ENCODE measurements around the gene PCMT1.
A peak's percentile ranks its signal among the peaks of the same experiment; 100 is the strongest.
"Not testable (repeated sequence)": the region's sequence is repeated elsewhere in the genome, so short reads cannot be mapped to it uniquely, and the experiment has no call there.

Gene PCMT1

DNA sequence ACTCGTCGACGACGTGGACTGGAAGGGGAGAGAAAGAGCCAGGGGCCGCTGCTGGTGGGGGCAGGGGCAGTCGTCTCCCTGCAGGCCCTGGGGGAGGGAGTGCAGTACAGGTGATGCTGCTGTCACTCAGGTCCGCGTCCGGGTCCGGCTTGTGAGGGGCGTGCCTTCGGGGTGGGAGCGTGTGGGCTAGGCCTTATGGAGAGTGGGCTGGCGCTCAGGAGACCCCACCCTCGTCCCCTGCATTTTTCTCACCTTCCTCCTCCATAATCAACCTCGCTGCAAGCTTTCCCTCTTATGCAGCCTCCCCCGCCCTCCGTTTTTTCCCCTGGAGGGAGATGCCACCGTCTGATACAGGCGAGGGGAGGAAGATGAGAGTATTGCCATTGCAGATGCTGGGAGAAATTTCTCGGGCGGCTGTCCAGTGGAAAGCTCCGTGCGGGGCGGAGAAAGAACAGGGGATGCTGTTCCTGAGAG lies 632 bp downstream of the PCMT1 start:
- peak in 36 of 51 donors; percentile 13 to 76 (median 41) for DNase-seq

DNA sequence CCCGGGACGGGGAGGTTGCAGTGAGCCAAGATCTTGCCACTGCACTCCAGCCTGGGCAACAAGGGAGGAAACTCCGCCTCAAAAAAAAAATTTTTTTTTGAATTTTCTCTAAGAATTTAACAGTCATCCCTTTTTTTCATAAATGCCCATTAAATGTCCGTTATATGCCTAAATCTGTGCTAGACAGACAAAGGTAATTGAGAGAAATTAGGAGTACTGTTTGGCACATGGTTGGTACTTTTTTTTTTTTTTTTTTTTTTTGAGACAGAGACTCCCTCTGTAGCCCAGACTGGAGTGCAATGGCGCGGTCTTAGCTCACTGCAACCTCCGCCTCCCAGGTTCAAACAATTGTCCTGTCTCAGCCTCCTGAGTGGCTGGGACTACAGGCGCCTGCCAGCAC lies 1.7 kb downstream of the PCMT1 start:
- DNase-seq, result no peak

DNA sequence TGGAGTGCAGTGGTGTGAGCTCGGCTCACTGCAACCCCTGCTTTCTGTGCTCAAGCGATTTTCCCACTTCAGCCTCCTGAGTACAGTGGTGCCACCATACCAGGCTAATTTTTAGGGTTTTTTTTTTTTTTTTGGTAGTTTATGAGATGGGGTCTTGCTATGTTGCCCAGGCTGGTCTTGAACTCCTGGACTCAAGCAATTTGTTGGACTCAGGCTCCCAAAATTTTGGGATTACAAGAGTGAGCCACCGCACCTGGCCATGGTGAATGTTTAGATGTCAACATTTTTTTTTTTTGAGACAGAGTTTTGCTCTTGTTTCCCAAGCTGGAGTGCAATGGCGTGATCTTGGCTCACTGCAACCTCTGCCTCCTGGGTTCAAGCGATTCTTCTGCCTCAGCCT lies 2.4 kb downstream of the PCMT1 start:
- DNase-seq, result not testable (repeated sequence)

DNA sequence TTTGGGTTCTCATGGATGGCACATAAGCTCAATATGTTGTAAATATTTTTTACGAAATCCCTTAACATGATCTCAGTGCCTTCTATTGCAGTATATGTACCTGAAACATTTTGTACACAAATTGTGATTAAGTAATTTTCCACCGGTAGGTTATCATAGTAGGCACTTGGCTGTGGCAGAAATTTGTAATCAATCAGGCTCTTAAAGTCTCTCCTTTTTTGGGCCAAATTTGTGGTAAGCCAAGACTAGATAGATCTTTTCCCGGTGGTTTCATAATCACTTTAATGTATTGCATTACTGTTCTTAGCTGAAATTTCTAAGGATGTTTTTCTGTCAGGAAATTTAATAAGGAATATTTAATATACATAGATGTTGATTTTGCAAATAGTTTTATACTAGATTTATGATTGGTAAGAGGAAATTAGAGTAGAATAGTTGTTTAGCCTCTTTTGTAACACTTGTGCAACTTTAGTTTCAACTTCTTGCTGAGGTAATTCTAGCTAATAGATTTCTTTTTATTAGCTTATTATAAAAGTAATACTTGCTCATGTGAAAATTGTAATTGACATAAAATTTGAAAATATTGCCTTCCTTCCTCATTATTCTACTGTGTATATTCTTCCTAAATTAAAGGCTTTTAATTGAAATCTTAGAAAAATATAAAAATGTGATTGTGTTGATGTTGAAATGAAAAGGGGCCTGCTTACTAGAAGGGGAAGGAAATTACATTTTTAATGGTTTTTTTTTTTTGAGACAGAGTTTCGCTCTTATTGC lies 3.2 kb downstream of the PCMT1 start:
- no peak for DNase-seq

DNA sequence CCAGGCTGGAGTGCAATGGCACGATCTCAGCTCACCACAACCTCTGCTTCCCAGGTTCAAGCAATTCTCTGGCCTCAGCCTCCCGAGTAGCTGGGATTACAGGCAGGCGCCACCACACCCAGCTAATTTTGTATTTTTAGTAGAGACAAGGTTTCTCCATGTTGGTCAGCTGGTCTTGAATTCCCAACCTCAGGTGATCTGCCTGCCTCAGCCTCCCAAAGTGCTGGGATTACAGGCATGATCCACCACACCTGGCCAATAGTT lies 3.8 kb downstream of the PCMT1 start:
- not testable (repeated sequence) for DNase-seq

DNA sequence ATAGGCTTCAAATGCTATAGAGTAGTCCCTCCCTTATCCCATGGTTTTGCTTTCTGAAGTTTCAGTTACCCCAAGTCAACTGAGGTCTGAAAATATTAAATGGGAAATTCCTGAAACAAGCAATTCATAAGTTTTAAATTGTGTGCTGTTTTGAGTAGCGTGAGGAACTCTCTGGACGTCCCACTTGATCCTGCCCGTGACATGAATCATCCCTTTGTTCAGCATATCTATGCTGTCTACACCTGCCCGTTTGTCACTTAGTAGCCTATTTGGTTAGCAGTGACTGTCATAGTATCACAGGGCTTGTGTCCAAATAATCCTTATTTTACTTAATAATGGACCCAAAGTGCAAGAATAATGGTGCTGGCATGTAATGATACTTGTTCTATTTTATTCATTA lies 5.0 kb downstream of the PCMT1 start:
- no peak for DNase-seq

DNA sequence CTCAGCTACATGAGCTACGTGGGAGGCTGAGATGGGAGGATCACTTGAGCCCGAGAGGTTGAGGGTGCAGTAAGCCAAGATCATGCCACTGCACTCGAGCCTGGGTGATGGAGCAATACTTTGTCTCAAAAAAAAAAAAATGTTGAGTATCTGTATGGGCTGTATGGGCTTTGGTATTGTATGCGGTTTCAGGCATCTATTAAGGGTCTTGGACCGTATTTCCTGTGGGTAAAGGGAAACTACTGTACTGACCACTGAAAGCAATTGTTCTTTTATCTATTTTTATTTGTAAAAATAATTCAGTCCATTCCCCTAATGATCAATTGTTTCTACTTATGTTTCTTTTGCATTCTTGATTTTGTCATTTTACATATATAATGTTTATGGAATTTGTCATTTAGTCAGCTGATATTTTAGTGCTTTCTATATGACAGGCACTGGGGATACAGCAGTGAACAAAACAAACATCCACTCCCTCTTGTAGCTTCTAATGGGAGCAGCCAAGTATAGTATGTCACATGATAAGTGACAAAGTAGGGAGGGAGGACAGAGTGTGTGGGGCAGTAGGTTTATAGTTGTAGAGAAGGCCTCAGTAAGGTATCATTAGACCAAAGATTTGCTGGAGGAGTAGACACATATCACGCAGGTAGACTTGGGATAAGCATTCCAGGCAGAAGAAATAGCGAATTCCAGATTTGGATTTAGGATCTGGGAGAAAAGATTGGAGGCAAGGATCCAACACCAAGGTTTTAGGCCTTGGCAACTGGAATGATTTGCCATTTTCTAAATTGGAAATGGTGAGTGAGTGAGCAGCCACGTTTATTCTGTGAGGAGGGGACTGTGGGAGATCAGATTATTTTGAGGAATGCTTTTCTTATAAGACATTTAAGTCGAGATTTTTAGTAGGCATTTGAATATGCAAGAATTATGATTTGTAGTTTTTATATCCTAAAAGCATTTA lies 6.0 kb downstream of the PCMT1 start:
- peak in 1 of 51 donors; percentile 23 for DNase-seq

DNA sequence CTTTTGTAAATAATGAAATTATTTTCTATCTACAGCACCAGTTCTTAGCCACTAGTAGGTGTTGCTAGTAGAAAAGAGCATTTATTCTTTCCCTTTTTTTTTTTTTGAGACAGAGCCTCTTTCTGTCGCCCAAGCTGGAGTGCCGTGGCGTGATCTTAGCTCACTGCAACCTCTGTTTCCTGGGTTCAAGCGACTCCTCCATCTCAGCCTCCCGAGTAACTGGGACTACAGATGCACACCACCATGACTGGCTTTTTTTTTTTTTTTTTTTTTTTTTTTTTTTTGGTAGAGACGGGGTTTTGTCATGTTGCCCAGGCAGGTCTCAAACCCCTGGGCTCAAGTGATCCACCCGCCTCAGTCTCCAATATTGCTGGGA lies 6.7 kb downstream of the PCMT1 start:
- no peak for DNase-seq

DNA sequence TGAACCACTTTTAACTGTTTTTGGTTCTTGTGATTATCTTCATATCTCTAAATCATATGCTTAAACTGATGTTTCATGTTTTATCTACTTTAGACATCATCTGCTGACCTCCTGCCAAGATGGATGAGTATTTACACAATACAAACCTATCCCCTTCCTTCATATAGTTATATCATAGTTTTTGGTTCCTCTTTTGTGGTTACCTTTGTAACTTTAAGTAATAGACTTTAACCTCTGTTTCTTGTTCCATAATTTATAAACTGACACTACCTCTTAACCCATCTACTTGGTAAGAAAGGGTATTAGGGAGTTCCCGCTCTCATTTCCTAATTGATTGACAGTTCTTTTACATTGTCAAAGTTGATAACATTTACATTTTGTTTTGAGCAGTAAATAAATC lies 11.9 kb downstream of the PCMT1 start:
- no peak for DNase-seq

DNA sequence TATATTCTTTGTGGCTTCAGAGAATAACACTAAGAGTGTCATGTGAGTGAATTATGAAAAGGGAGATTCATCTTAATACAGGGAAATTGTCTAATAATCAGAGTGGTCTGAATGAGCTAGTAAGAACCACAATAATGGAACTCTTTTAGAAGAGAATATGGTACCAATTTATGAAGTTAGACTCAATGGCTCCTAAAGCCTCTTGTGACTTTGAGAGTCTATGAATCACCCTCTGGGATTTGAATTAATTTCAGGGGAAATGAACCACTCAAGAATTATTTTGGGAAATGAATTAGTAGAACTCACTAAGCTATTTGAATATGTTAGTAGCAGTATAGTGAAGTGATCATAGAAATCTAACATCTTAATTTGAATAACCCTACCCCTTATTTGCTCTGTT lies 14.3 kb downstream of the PCMT1 start:
- no peak for DNase-seq

DNA sequence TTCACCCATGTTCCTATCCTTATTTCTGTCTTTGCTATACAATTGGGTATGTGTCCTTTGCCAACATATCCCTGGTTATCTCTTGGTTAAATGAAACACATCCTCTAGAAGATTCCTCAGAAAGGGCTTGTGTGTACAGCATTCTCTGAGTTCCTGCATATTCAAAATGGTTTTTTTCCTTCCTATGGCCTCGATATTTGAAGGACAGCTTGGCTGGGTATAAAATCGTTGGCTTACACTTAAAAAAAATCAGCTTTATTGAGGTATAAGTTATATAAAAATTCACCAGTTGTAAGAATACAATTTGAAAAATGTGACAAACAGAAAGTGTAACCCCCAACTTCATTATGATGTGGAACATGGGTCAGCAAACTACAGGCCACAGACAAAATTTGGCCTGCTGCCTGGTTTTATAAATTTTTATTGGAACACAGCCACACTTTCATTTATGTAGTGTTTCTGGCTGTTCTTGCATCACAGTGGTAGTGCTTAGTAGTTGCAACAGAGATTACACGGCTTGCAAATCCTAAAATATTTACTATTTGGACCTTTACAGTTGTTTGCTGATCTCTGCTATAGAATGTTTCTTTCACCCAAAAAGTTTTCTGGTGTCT lies 16.7 kb downstream of the PCMT1 start:
- DNase-seq, result no peak

DNA sequence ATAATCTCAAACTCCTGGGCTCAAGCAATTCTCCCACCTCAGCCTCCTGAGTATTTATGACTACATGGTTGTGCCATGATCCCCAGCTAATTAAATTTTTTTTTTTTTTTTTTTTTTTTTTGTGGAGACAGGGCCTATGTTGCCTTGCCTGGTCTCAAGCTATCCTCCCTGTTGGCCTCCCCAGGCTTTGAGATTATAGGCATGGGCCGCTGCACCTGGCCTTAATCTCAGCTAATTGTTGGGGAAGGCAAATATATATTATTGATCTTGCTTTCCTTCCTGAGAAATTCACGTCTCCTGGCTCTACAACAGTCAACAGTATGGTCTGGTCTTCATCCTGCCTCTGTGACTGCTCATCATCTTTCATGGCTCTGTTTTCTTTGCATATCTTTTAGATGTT lies 20.1 kb downstream of the PCMT1 start:
- no peak for DNase-seq

DNA sequence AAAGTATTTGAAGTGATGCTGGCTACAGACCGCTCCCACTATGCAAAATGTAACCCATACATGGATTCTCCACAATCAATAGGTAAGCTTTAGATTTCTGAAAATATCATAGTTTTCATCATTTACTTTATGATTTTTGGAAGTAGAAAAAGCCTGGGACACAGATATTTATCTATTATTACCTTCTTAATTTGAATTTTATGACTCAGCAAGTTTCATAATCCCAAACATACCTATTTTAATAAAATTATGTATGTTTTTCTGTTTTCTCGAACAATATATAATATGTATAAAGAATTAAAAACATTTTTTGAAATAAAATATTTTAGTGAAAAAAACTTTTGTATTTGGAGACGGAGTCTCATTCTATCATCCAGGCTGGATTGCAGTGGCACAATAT lies 21.6 kb downstream of the PCMT1 start:
- DNase-seq, result no peak

DNA sequence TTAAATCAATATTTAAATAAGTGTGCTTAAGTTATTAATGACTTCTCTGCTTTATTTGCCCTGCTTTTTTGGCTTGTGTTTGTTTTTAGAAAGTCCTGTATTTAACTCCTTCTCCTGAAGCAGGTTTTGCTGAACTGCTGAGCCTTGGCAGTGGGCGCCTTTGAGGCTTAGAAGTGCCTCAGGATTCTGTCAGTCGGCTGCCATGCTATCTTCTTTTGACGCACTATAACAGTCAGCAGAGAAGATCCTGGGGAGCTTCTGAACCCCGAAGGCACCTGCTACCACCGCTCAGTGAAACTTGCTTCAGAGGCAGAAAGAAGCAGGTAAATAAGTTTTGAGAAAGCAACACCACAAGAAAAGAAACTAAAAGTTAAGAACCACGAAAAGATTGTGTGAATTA lies 22.4 kb downstream of the PCMT1 start:
- no peak for DNase-seq

DNA sequence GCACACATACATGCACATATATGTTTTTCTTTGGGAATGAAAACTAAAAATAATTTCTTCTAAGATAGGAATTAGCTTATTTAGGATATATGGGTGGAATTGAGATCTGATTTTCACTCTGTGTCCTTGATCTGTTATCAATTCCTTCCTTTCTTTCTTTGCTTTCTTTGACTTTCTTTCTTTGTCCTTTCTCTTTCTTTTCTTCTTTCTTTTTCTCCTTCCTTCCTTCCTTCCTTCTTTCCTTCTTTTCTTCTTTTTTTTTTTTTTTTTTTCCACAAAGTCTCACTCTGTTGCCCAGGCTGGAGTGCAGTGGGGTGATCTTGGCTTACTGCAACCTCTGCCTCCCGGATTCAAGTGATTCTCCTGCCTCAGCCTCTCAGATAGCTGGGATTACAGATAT lies 28.1 kb downstream of the PCMT1 start:
- DNase-seq, result no peak

DNA sequence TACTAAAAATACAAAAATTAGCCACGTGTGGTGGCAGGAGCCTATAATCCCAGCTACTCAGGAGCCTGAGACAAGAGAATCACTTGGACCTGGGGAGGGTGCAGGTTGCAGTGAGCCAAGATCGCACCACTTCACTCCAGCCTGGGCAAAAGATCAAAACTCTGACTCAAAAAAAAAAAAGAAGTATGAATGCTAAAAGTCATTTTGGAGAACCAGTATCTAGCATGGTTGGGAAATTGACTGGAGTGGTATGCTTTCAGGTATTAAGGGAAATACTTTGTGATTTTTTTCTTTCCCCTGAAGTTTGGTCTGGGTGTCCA lies 30.1 kb downstream of the PCMT1 start:
- no peak for DNase-seq

DNA sequence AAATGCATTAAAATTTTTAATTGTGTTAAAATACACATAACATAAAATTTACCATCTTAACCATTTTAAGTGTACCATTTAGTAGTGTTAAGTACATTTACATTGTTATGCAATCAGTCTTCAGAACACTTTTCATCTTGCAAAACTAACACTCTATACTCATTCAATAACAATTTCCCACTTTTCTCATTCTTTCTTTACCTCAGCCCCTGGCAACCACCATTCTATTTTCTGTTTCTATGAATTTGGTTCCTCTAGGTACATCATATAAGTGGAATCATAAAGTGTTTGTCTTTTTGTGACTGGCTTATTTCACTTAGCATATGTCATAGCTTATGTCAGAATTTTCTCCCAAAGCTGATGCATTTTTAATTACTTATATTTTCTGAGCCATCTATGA lies 32.2 kb downstream of the PCMT1 start:
- DNase-seq, result no peak

DNA sequence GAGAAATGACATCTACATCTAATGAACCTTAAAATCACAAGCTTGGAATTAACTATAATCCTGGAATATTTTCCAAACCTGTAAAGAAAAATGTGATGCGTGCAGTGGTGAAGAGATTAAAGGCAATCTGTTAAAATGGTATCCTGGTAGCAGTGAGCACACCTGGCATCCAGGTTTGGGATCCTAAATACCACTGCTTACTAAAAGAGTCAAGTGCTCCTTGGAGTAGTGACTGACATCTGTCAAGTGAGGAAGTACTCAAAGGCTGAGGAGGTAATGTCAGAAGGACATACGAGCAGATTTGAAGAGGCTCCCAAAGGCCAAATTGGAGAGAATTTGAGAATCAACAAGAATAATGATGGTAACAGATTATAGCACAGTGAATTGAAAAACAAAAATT lies 32.8 kb downstream of the PCMT1 start:
- no peak for DNase-seq

DNA sequence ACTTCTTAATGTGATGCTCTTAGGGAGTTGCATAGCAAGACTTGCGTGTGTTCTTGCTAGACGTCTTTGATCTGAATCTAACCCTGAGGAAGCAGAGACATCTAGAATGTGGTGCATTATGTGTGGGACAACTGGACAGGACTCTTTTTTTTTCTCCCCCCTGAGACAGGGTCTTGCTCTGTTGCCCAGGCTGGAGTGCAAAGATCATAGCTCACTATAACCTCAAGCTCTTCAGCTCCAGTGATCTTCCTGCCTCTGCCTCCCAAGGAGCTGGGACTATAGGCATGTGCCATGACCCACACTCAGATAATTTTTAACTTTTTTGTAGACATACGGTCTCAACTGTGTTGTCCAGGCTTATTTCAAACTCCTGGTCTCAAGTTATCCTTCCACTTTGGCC lies 34.0 kb downstream of the PCMT1 start:
- no peak for DNase-seq

DNA sequence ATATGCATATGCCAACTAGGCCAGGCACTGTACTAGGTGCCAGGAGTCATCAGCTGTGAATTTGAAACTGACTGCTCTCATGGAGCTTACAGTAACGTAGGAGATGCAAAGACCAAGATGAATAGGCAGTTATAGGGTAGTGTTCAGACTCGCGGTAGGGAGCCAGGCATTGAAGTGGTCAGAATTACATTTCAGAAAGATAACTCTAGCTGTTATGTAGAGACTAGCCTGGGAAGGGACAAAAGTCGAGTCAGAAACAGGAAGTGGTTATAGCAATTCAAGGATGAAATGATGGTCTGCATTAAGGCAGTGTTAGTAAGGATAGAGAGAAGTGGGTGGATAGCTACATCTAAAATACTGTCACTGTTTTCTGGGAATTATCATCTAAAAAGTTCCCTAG lies 56.6 kb downstream of the PCMT1 start:
- DNase-seq, result no peak

DNA sequence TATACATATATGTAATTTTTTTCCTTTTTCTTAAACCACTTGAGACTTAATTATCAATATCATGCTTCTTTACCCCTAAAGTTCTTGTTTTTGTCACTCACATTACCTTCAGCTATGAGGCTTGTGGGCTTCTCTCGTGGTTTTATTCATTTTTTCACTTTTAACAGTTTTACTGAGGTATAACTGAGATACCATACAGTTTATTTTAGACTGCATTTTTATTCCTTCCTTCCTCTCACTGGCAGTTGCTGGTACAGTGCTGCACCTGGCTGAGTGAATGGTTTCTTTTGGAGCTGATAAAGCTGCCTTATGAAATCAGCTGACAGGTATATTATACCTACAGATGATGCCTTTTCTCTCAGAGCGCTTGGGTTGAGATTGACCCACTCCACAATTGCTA lies 60.3 kb downstream of the PCMT1 start:
- DNase-seq, result no peak

DNA sequence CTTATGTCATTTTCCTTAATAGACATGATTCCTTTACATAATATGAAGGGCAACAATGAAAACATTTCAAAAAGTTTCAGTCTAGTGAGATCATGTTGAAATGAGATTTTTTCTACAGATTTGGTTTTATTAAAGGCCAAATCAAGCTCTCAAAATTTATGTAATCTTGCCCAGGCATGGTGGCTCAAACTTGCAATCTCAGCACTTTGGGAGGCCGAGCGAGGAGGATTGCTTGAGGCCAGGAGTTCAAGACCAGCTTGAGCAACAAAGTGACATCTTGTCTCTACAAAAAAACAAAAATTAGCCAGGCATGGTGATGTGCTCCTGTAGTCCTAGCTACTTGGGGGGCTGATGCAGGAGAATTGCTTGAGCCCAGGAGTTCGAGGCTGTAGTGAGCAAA lies 63.8 kb downstream of the PCMT1 start:
- no peak for DNase-seq

DNA sequence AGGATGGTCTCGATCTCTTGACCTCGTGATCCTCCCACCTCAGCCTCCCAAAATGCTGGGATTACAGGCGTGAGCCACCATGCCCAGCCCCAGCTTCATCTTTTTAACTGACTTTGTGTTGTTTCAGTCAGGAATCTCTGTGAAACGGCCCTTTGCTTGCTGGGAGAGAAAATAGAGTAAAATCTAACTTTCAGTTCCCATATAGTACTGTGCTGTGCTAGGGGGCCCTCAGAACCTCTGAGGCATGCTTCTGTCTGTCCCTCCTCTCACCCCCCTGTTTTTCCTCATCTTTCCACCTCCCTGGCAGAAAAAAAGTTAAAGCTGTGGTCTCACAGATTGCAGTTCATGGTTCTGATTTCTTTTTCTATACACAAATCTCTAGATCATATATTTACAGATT lies 66.2 kb downstream of the PCMT1 start:
- no peak for DNase-seq
